GM23338 (cell line): Measurements from ENCODE around the gene LRFN3. TPM values are rescaled to one million over a fixed set of nuclear protein-coding genes. Genes with fewer than 3 reads are reported as not detected.
A peak's percentile ranks its signal among the peaks of the same experiment; 100 is the strongest.

Experiments
- ATAC-seq: fragments of 200-7000 bp; cut with Tn5 transposase; 3 replicates; pipeline ENCODE4 v1.9.1; 2020
- DNase-seq: peaks from one replicate; pipeline ENCODE4 v3.0.0-alpha.2; 2015; ENCODE audit warnings: low spot score
- H2AFZ ChIP-seq: fragments of 200-600 bp; sonication (generic); 2 replicates; pipeline ENCODE4 v1.8.0; 2016; ENCODE audit warnings: antibody characterized with exemption, mild to moderate bottlenecking, moderate library complexity
- H3F3A ChIP-seq: fragments of 200-600 bp; sonication (generic); replicated peaks from 2 replicates; pipeline ENCODE4 v1.8.0; 2017; ENCODE audit warnings: antibody characterized with exemption, mixed run types, low read depth
- H3K27ac ChIP-seq: fragments of 200-600 bp; sonication (generic); 2 replicates; pipeline ENCODE4 v1.6.1; 2016; ENCODE audit warnings: low read depth
- H3K27me3 ChIP-seq: fragments of 200-600 bp; sonication (generic); 2 replicates; pipeline ENCODE4 v1.8.0; 2016; ENCODE audit warnings: mild to moderate bottlenecking, mixed run types, moderate library complexity; ENCODE audit not compliant: insufficient read depth
- H3K36me3 ChIP-seq: fragments of 200-600 bp; sonication (generic); 2 replicates; pipeline ENCODE4 v1.8.0; 2016; ENCODE audit warnings: mild to moderate bottlenecking; ENCODE audit not compliant: insufficient read depth
- H3K4me1 ChIP-seq: fragments of 200-600 bp; sonication (generic); 2 replicates; pipeline ENCODE4 v1.8.0; 2016; ENCODE audit warnings: mild to moderate bottlenecking, moderate library complexity; ENCODE audit not compliant: insufficient read depth
- H3K4me2 ChIP-seq: fragments of 200-600 bp; sonication (generic); 2 replicates; pipeline ENCODE4 v1.7.1; 2017; ENCODE audit warnings: mixed run types
- H3K4me3 ChIP-seq: fragments of 200-600 bp; sonication (generic); 2 replicates; pipeline ENCODE4 v1.6.1; 2016; ENCODE audit warnings: mixed run types
- H3K79me2 ChIP-seq: fragments of 200-600 bp; sonication (generic); replicated peaks from 2 replicates; pipeline ENCODE4 v1.8.0; 2017; ENCODE audit warnings: mild to moderate bottlenecking; ENCODE audit not compliant: insufficient read depth
- H3K9me2 ChIP-seq: fragments of 200-600 bp; sonication (generic); 2 replicates; pipeline ENCODE4 v1.8.0; 2017; ENCODE audit not compliant: insufficient read depth
- H4K20me1 ChIP-seq: fragments of 200-600 bp; sonication (generic); replicated peaks from 2 replicates; pipeline ENCODE4 v1.8.0; 2017; ENCODE audit warnings: mild to moderate bottlenecking; ENCODE audit not compliant: insufficient read depth
- H3K27ac Mint-ChIP-seq: 2 replicates; pipeline ENCODE4 v1.8.0; 2020; ENCODE audit warnings: inconsistent platforms, mild to moderate bottlenecking, moderate library complexity, mixed read lengths
- H3K27me3 Mint-ChIP-seq: 3 replicates; pipeline ENCODE4 v1.8.0; 2022; ENCODE audit warnings: low read depth, mild to moderate bottlenecking, moderate library complexity, mixed read lengths, inconsistent platforms; ENCODE audit not compliant: insufficient read depth, poor library complexity
- H3K36me3 Mint-ChIP-seq: 3 replicates; pipeline ENCODE4 v1.8.0; 2021; ENCODE audit warnings: low read depth, mild to moderate bottlenecking, inconsistent platforms, moderate library complexity, mixed read lengths
- H3K4me1 Mint-ChIP-seq: 3 replicates; pipeline ENCODE4 v1.8.0; 2020; ENCODE audit warnings: mild to moderate bottlenecking, inconsistent platforms, mixed read lengths
- H3K4me3 Mint-ChIP-seq: 3 replicates; pipeline ENCODE4 v1.8.0; 2021; ENCODE audit warnings: moderate library complexity, mild to moderate bottlenecking, inconsistent platforms, mixed read lengths
- H3K9me3 Mint-ChIP-seq: 3 replicates; pipeline ENCODE4 v1.8.0; 2020; ENCODE audit warnings: moderate library complexity, mild to moderate bottlenecking, inconsistent platforms, mixed read lengths
- CREB1 ChIP-seq: fragments of 250-450 bp; sonication (Bioruptor Pico); IDR thresholded peaks from 2 replicates; pipeline ENCODE4 v1.5.0; 2020; ENCODE audit warnings: low read depth, mild to moderate bottlenecking, moderate library complexity
- CTCF ChIP-seq, 2 experiments: fragments of 200-600 bp in 1 of 2; sonication (generic) in 1 of 2; conservative IDR thresholded peaks; 2 replicates each; pipeline versions ENCODE4 v1.5.1 to v1.6.1; 2016 to 2017; ENCODE audit warnings: antibody characterized with exemption in 2 of 2, low read depth in 2 of 2, mild to moderate bottlenecking in 2 of 2, moderate library complexity in 1 of 2
- EZH2 ChIP-seq: fragments of 200-600 bp; sonication (generic); IDR thresholded peaks from one replicate; pipeline ENCODE4 v1.8.0; 2017; ENCODE audit warnings: antibody characterized with exemption, mild to moderate bottlenecking, low read depth; ENCODE audit not compliant: unreplicated experiment
- JUNB ChIP-seq: IDR thresholded peaks from one replicate; pipeline ENCODE4 v1.6.1; 2016; ENCODE audit warnings: antibody characterized with exemption; ENCODE audit not compliant: unreplicated experiment
- POLR2AphosphoS5 ChIP-seq: IDR thresholded peaks from 2 replicates; pipeline ENCODE4 v1.6.1; 2016; ENCODE audit warnings: antibody characterized with exemption, low read depth
- REST ChIP-seq: IDR thresholded peaks from one replicate; pipeline ENCODE4 v1.6.1; 2018; ENCODE audit warnings: antibody characterized with exemption; ENCODE audit not compliant: unreplicated experiment
- STAT1 ChIP-seq: IDR thresholded peaks from one replicate; pipeline ENCODE4 v1.6.1; 2016; ENCODE audit warnings: antibody characterized with exemption; ENCODE audit not compliant: unreplicated experiment
- ZNF331 ChIP-seq: fragments of 250-450 bp; sonication (Bioruptor Pico); IDR thresholded peaks from 2 replicates; pipeline ENCODE4 v1.5.0; 2020; ENCODE audit warnings: low read depth, mild to moderate bottlenecking, moderate library complexity
- ZNF462 ChIP-seq: fragments of 250-450 bp; sonication (Bioruptor Pico); IDR thresholded peaks from 2 replicates; pipeline ENCODE4 v1.5.0; 2020; ENCODE audit warnings: mild to moderate bottlenecking, moderate library complexity
- polyA plus RNA-seq: library from polyadenylated mRNA; unstranded; fragments of >200 nt; fragmentation: Nextera tagmentation; extraction: Ambion mirVana; gene quantifications from 2 replicates; pipeline ENCODE4 v1.2.1, GENCODE V29; 2016
- total RNA-seq: library from RNA; depleted of rRNA; stranded (reverse); fragments of >200 nt; shearing (Covaris generic); gene quantifications from 2 replicates; pipeline ENCODE4 v1.2.3, GENCODE V29; 2014

Gene LRFN3
- total and polyA plus RNA-seq, 2 experiments from 2014 or later: 5.8 to 15.1 TPM

- H3K36me3 ChIP-seq: no peaks in the 10 kb centered on the region
- DNase-seq: peak; percentile 95
Observed at GRCh38 chr19:35903550-35904179, 32.5 kb upstream of the LRFN3 start.

More at GRCh38 chr19:35903550-35904179, 32.5 kb upstream of the LRFN3 start:
- H3K9me2 ChIP-seq: no peaks in the 10 kb centered on the region
- peaks cover 26% of the 10 kb centered on the region for H3K4me1 ChIP-seq
- no peaks in the 10 kb centered on the region for H3K27me3 ChIP-seq
- peak; percentile 67 for ATAC-seq
- peak overlapping the region; percentile 75 for H3K27ac ChIP-seq
- peak overlapping the region; percentile 81 for H3K4me3 Mint-ChIP-seq
- peaks cover 38% of the 10 kb centered on the region for H3K4me1 Mint-ChIP-seq
- H3K36me3 Mint-ChIP-seq: peaks cover 3% of the 10 kb centered on the region; the same call in 1 of the 3 replicates
- no peaks in the 10 kb centered on the region for H4K20me1 ChIP-seq
- H3K4me3 ChIP-seq: peak overlapping the region; percentile 72
- peaks cover 5% of the 10 kb centered on the region; the same call in 1 of the 2 replicates for H3K79me2 ChIP-seq
- H3K27ac Mint-ChIP-seq: peak overlapping the region; percentile 64
- peaks cover 24% of the 10 kb centered on the region for H3K27me3 Mint-ChIP-seq
- H2AFZ ChIP-seq: peak overlapping the region; percentile 83; the same call in 1 of the 2 replicates
- TF ChIP-seq ZNF462 (CRISPR knock-in tag): no peak
- peak; percentile 78 for TF ChIP-seq POLR2AphosphoS5
- TF ChIP-seq REST: no peak
- no peak; a peak in 1 of 4 replicates for TF ChIP-seq CTCF (conservative IDR thresholded peaks at IDR 0.05; ENCODE audit: low read depth in 2 of 2)
- no peak for TF ChIP-seq STAT1
- TF ChIP-seq JUNB: no peak
- no peak for TF ChIP-seq EZH2
- no peak for TF ChIP-seq CREB1
- no peak for TF ChIP-seq ZNF331
- H3K4me2 ChIP-seq: peak overlapping the region; percentile 88
- H3F3A ChIP-seq: peaks cover 16% of the 10 kb centered on the region; the same call in 1 of the 2 replicates
- no peaks in the 10 kb centered on the region for H3K9me3 Mint-ChIP-seq
